ENCODE results near the gene RSAD1.
A peak's percentile ranks its signal among the peaks of the same experiment; 100 is the strongest.

Gene RSAD1

DNA sequence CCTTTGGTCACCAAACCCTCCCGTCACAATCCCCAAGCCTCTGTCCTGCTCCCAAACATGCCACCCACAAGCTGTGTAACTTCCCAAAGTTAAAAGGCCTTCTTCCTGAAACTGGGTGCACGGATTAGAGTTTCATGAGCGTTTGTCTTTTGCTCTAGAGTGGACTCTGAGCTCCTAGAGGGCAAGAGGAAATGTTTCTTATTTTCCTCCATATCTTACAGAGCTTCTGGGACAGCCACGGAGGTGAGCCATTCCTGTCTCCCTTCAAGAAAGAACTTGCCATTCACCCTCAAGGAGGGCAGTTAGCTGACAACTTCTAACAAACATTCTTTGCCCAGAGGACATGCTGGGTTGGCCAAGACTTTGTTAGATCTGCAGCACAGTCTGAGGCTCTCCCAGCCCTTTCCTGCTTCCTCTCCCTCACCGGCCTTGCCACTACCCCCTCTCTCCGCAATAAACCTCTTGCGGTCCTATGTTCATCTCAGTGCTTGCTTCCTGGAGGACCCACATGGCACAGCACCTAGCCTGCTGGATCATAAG lies 27.0 kb downstream of the RSAD1 start:
- H3K27ac ChIP-seq (ENCODE audit: low read depth, low read length): no peak overlapping the region
- H3K9me3 ChIP-seq (ENCODE audit: insufficient read depth, low read length): no peaks in the 10 kb centered on the region
- no peaks in the 10 kb centered on the region for H4K20me1 ChIP-seq (ENCODE audit: low read depth, low read length)
- H3K79me2 ChIP-seq (ENCODE audit: insufficient read depth, low read length): no peaks in the 10 kb centered on the region
- no peaks in the 10 kb centered on the region for H3K9me2 ChIP-seq (replicated peaks; ENCODE audit: insufficient read depth, low read length)
- H3F3A ChIP-seq (ENCODE audit: insufficient read depth): peaks cover 9% of the 10 kb centered on the region
- H3K27me3 ChIP-seq (ENCODE audit: low read length): no peaks in the 10 kb centered on the region
- H3K36me3 ChIP-seq (ENCODE audit: low read length): no peaks in the 10 kb centered on the region
- no peak overlapping the region for H3K4me3 ChIP-seq (ENCODE audit: insufficient read depth, low read length, poor library complexity, severe bottlenecking)
- no peak overlapping the region for H3K4me2 ChIP-seq (ENCODE audit: low read depth, low read length, poor library complexity, severe bottlenecking)
- no peak overlapping the region for H3K9ac ChIP-seq (ENCODE audit: low read length)
- no peak overlapping the region for H2AFZ ChIP-seq (ENCODE audit: low read depth, low read length, severe bottlenecking)
- no peak for TF ChIP-seq EZH2phosphoT487 (conservative IDR thresholded peaks at IDR 0.05; ENCODE audit: low read length)
- TF ChIP-seq, protein P1, sequence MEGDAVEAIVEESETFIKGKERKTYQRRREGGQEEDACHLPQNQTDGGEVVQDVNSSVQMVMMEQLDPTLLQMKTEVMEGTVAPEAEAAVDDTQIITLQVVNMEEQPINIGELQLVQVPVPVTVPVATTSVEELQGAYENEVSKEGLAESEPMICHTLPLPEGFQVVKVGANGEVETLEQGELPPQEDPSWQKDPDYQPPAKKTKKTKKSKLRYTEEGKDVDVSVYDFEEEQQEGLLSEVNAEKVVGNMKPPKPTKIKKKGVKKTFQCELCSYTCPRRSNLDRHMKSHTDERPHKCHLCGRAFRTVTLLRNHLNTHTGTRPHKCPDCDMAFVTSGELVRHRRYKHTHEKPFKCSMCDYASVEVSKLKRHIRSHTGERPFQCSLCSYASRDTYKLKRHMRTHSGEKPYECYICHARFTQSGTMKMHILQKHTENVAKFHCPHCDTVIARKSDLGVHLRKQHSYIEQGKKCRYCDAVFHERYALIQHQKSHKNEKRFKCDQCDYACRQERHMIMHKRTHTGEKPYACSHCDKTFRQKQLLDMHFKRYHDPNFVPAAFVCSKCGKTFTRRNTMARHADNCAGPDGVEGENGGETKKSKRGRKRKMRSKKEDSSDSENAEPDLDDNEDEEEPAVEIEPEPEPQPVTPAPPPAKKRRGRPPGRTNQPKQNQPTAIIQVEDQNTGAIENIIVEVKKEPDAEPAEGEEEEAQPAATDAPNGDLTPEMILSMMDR (IDR thresholded peaks at IDR 0.05; ENCODE audit: insufficient read depth, low read length, poor library complexity, severe bottlenecking): no peak

DNA sequence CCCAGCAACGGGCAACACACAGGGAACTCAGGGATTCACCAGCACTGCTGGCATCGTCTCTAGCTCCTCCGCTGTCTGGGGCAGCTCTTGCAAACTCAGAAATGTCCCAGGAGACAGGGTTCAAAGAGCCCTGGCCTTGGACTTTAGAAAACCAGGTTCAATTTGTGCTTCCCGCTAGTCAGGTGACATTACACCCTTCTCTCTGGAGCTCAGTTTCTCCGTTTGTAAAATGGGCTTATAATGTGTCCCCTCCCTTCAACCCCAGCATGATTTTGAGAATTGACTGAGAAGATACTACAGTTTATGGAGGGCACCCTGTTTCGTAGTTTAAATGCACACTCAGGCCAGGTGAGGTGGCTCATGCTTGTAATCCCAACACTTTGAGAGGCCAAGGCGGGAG lies 27.6 kb downstream of the RSAD1 start:
- no peaks in the 10 kb centered on the region for H4K20me1 ChIP-seq (ENCODE audit: low read depth, low read length)
- no peak overlapping the region for H2AFZ ChIP-seq (ENCODE audit: low read depth, low read length, severe bottlenecking)
- no peaks in the 10 kb centered on the region for H3K9me3 ChIP-seq (ENCODE audit: insufficient read depth, low read length)
- H3K9me2 ChIP-seq (replicated peaks; ENCODE audit: insufficient read depth, low read length): no peaks in the 10 kb centered on the region
- no peaks in the 10 kb centered on the region for H3K79me2 ChIP-seq (ENCODE audit: insufficient read depth, low read length)
- no peak overlapping the region for H3K27ac ChIP-seq (ENCODE audit: low read depth, low read length)
- H3K4me3 ChIP-seq (ENCODE audit: insufficient read depth, low read length, poor library complexity, severe bottlenecking): no peak overlapping the region
- H3K27me3 ChIP-seq (ENCODE audit: low read length): no peaks in the 10 kb centered on the region
- H3K4me2 ChIP-seq (ENCODE audit: low read depth, low read length, poor library complexity, severe bottlenecking): no peak overlapping the region
- TF ChIP-seq EZH2phosphoT487 (conservative IDR thresholded peaks at IDR 0.05; ENCODE audit: low read length): no peak
- TF ChIP-seq, protein P1 (IDR thresholded peaks at IDR 0.05; ENCODE audit: insufficient read depth, low read length, poor library complexity, severe bottlenecking): no peak
- peaks cover 6% of the 10 kb centered on the region for H3F3A ChIP-seq (ENCODE audit: insufficient read depth)
- no peaks in the 10 kb centered on the region for H3K36me3 ChIP-seq (ENCODE audit: low read length)
- no peak overlapping the region for H3K9ac ChIP-seq (ENCODE audit: low read length)

DNA sequence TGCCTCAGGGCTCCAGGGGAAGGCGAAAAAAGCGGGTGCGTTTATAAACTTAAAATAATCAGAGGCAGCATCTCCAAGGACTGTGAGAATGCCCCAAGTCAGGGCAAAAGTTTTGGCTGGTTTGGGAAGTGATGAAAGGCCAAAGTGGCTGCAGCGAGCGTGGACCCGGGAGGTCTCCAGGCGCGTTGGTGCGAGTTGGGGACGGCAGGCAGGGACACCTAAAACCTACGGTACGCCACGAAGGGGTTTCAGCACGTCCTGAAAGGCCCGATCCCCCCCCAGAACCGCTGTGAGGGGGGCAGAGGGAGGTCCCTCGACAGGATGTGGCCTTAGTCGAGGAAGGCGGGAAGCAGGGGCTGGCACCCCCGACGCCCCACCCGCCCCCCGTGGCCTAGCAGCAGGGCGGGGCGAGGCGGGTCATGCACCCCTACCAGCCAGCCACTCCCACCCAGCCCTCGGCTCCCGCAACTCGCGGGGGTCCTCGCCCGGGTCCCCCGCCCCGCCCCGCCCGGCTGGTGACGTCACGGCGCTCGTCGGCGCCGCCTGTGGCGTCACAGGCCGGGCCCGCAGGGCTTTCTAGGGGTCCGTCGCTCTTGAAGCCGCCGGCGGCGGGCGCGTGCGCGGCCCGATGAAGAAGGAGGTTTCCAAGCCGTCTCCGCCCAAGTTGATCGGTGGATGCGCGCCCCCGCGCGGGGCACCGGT lies 29.4 kb downstream of the RSAD1 start, which contains the start of gene MYCBPAP:
Gene MYCBPAP (plus strand): TSS at position 569 of the 702 bp plus-strand sequence. CDS start 236 bp downstream, outside the sequence.
- H3K9me3 ChIP-seq (ENCODE audit: insufficient read depth, low read length): no peaks in the 10 kb centered on the region
- H3K4me3 ChIP-seq (ENCODE audit: insufficient read depth, low read length, poor library complexity, severe bottlenecking): peak within 1 kb of the TSS; percentile 69
- no peaks in the 10 kb centered on the region for H4K20me1 ChIP-seq (ENCODE audit: low read depth, low read length)
- H3F3A ChIP-seq (ENCODE audit: insufficient read depth): peaks cover 6% of the 10 kb centered on the region
- no peak within 1 kb of the TSS for H3K27ac ChIP-seq (ENCODE audit: low read depth, low read length)
- H3K79me2 ChIP-seq (ENCODE audit: insufficient read depth, low read length): no peaks in the 10 kb centered on the region
- TF ChIP-seq EZH2phosphoT487 (conservative IDR thresholded peaks at IDR 0.05; ENCODE audit: low read length): no peak
- TF ChIP-seq, protein P1 (IDR thresholded peaks at IDR 0.05; ENCODE audit: insufficient read depth, low read length, poor library complexity, severe bottlenecking): no peak
- no peaks in the 10 kb centered on the region for H3K36me3 ChIP-seq (ENCODE audit: low read length)
- H3K9ac ChIP-seq (ENCODE audit: low read length): peak within 1 kb of the TSS; percentile 71
- no peaks in the 10 kb centered on the region for H3K27me3 ChIP-seq (ENCODE audit: low read length)
- H3K4me2 ChIP-seq (ENCODE audit: low read depth, low read length, poor library complexity, severe bottlenecking): peak within 1 kb of the TSS; percentile 82
- H3K9me2 ChIP-seq (replicated peaks; ENCODE audit: insufficient read depth, low read length): no peaks in the 10 kb centered on the region
- peak within 1 kb of the TSS; percentile 100 for H2AFZ ChIP-seq (ENCODE audit: low read depth, low read length, severe bottlenecking)
